GM12875 (cell line): ENCODE results near the gene ZNF778.

Experiments
- H3K4me3 ChIP-seq: one replicate; pipeline ENCODE4 v1.5.1; 2011; ENCODE audit warnings: low read depth, low read length, control low read depth
- CTCF ChIP-seq: IDR thresholded peaks from 2 replicates; pipeline ENCODE4 v1.5.1; 2011; ENCODE audit warnings: low read depth, mild to moderate bottlenecking, control low read depth, inconsistent platforms, low read length, moderate library complexity, borderline replicate concordance; ENCODE audit not compliant: insufficient read depth

ZNF778 gene

DNA sequence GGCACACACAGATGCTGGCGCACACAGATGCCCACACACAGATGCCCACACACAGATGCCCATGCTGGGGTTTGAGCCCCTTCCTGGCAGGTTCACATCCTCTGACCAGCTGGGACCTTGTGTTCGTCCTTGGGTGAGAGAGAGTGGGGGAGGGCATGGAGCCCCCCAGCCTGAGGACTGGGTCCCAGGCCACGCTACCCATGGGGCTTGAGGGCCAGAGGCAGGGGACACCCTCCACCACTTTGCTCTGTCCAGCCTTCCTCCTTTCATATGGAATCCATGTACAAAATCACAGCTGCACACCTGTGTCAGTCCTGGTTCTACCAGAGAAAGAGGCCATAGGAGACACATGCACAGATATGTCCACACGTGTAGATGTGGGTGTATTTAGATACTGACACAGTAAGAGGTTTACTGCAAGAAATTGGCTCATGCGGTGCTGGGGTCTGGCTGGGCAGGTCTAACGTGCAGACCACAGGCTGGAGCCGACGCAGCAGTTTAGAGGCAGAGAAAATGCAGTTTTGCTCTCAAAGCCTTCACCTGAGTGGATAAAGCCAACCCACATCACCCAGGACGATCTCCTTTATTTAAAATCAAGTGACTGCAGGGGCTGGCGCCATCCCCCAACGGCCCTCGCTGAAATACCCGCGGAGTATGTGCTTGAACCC, 28.0 kb upstream of the ZNF778 start:
- TF ChIP-seq CTCF: no peak
- no peak overlapping the region for H3K4me3 ChIP-seq

GRCh38 chr16:89190150-89190958, 27.1 kb upstream of the ZNF778 start:
- TF ChIP-seq CTCF: no peak
- H3K4me3 ChIP-seq: no peak overlapping the region

GRCh38 chr16:89191033-89191900, 26.2 kb upstream of the ZNF778 start:
- no peak overlapping the region for H3K4me3 ChIP-seq
- no peak for TF ChIP-seq CTCF

DNA sequence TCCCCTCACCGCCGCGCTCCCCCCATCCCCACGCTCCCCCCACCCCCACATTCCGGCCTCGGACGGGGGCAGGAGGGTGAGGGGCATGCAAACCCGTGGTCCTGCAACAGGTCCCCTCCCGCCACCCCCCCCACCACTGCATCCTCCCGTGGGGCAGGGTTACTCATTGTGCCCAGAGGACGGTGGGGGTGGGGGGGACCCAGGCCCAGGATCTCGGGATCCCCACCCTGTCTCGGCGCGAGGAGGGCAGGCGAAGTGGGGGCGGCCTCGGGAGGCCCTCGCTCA, 25.7 kb upstream of the ZNF778 start:
- H3K4me3 ChIP-seq: no peak overlapping the region
- no peak for TF ChIP-seq CTCF

DNA sequence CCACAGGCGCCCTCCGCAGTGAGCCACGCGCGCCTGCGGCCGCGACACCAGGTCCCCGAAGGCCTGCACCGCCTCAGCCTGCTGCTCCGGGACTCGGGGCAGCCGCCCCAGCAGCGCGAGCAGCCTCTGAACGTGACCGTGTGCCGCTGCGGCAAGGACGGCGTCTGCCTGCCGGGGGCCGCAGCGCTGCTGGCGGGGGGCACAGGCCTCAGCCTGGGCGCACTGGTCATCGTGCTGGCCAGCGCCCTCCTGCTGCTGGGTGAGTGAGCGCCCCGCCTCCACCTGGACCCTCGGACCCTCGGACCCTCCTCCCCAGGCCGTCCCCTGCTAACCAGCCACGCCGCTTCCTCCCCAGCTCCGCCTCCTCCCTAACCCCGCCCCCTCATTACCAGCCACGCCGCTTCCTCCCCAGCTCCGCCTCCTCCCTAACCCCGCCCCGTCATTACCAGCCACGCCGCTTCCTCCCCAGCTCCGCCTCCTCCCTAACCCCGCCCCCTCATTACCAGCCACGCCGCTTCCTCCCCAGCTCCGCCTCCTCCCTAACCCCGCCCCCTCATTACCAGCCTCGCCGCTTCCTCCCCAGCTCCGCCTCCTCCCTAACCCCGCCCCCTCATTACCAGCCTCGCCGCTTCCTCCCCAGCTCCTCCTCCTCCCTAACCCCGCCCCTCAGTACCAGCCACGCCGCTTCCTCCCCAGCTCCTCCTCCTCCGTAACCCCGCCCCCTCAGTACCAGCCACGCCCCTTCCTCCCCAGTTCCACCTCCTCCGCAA, 25.1 kb upstream of the ZNF778 start:
- peak overlapping the region; percentile 40 for H3K4me3 ChIP-seq

DNA sequence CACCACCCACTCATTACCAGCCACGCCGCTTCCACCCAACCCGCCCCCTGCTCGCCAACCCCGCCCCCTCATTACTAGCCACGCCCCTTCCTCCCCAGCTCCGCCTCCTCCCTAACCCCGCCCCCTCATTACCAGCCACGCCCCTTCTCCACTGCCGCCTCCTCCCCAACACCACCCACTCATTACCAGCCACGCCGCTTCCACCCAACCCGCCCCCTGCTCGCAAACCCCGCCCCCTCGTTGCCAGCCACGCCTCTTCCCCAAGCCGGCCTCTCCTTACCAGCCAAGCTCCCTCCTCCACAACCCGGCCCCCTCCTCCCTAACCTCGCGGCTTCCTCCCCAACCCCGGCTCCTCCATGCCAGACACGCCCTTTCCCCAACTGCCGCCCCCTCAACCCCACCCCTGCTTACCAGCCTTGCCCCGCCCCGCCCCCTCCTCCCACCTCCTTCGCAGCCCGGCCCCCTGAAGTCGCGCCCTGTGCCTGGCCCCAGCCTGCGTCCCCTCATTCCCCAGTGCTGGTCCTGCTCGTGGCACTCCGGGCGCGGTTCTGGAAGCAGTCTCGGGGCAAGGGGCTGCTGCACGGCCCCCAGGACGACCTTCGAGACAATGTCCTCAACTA, 24.4 kb upstream of the ZNF778 start:
- no peak overlapping the region for H3K4me3 ChIP-seq
- TF ChIP-seq CTCF: no peak
